Tibial nerve (tissue), 4 donors: ENCODE data around the gene CNIH4.

Source experiments
- EP300 ChIP-seq, 2 donors: sonication (generic); formaldehyde crosslinking; IDR thresholded peaks; one replicate each; pipeline ENCODE4 v1.6.1; 2017; ENCODE audit warnings: antibody characterized with exemption in 2 of 2, mild to moderate bottlenecking in 1 of 2
- POLR2A ChIP-seq, 2 donors: fragments of 450-650 bp; IDR thresholded peaks; one replicate each; pipeline ENCODE4 v1.6.1; 2017; ENCODE audit warnings: antibody characterized with exemption in 2 of 2, mild to moderate bottlenecking in 2 of 2, moderate library complexity in 2 of 2
- TF ChIP-seq, protein P1 (sequence below), 5 experiments: fragments of 200-600 bp in 3 of 5; fragments of 450-650 bp in 2 of 5; sonication (generic) in 3 of 5; IDR thresholded peaks; one replicate each; pipeline ENCODE4 v1.5.1; 2016 to 2019; ENCODE audit warnings: antibody characterized with exemption in 5 of 5, mild to moderate bottlenecking in 3 of 5, moderate library complexity in 2 of 5

DNA sequence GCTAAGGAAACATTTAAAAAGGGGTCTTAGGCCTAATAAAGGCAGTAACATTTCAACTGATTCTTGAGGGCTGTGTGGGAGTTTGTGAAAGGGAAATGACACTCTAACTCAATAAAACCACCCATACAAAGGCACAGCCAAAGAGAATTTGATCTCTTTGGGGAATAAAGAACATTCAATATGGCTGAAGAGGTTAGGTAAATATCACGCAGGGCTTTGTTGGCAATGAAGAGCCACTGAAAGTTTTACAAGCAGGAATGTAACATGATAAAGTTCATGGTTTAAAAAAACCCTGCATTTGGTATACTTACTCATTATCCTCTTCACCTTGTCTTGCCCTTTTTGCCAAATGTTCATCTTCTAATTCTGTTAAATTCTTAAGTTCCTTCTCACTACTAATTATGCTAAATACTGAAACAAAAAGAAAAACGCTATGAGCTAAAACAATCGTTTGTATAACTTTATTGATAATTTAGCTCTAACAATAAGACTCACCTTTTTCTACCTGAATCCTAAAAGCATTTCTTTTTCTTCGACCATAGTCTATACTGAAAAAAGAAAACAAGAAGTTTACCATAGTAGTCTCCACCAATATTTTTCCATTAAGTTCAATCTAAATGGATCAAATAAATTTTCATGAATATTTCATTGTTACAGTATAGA is 39.2 kb upstream of the CNIH4 start:
- TF ChIP-seq, protein P1, sequence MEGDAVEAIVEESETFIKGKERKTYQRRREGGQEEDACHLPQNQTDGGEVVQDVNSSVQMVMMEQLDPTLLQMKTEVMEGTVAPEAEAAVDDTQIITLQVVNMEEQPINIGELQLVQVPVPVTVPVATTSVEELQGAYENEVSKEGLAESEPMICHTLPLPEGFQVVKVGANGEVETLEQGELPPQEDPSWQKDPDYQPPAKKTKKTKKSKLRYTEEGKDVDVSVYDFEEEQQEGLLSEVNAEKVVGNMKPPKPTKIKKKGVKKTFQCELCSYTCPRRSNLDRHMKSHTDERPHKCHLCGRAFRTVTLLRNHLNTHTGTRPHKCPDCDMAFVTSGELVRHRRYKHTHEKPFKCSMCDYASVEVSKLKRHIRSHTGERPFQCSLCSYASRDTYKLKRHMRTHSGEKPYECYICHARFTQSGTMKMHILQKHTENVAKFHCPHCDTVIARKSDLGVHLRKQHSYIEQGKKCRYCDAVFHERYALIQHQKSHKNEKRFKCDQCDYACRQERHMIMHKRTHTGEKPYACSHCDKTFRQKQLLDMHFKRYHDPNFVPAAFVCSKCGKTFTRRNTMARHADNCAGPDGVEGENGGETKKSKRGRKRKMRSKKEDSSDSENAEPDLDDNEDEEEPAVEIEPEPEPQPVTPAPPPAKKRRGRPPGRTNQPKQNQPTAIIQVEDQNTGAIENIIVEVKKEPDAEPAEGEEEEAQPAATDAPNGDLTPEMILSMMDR (IDR thresholded peaks at IDR 0.05) = no peak
- no peak for TF ChIP-seq POLR2A (IDR thresholded peaks at IDR 0.05)
- no peak for TF ChIP-seq EP300 (IDR thresholded peaks at IDR 0.05)
